H9 (cell line): ENCODE data around the gene SLC16A10. TPM values are rescaled to one million over a fixed set of nuclear protein-coding genes. Genes with fewer than 3 reads are reported as not detected.

ENCODE experiments used
- DNase-seq: peaks from one replicate; pipeline ENCODE4 v3.0.0-alpha.2; 2017
- H2AFZ ChIP-seq: one replicate; pipeline ENCODE4 v1.6.1; 2013; ENCODE audit warnings: mild to moderate bottlenecking, low read length, control low read depth, moderate library complexity
- H2AK5ac ChIP-seq: 2 replicates; pipeline ENCODE4 v1.6.1; 2013; ENCODE audit warnings: low read length, control low read depth, mixed read lengths; ENCODE audit not compliant: insufficient read length
- H2BK120ac ChIP-seq: one replicate; pipeline ENCODE4 v1.6.1; 2013; ENCODE audit warnings: low read depth, mild to moderate bottlenecking, low read length, control low read depth, inconsistent platforms; ENCODE audit not compliant: poor library complexity, severe bottlenecking
- H2BK12ac ChIP-seq: 2 replicates; pipeline ENCODE4 v1.6.1; 2013; ENCODE audit warnings: low read length, control low read depth, mixed read lengths, low read depth; ENCODE audit not compliant: insufficient read length
- H2BK15ac ChIP-seq: 2 replicates; pipeline ENCODE4 v1.6.1; 2013; ENCODE audit warnings: low read depth, low read length, control low read depth
- H2BK20ac ChIP-seq: one replicate; pipeline ENCODE4 v1.6.1; 2013; ENCODE audit warnings: low read depth, mild to moderate bottlenecking, low read length, control low read depth, inconsistent platforms; ENCODE audit not compliant: poor library complexity, severe bottlenecking
- H2BK5ac ChIP-seq: 2 replicates; pipeline ENCODE4 v1.6.1; 2013; ENCODE audit warnings: low read length, control low read depth, mixed read lengths; ENCODE audit not compliant: insufficient read length
- H3K14ac ChIP-seq: 2 replicates; pipeline ENCODE4 v1.6.1; 2013; ENCODE audit warnings: low read length, control low read depth; ENCODE audit not compliant: insufficient read depth
- H3K18ac ChIP-seq: 2 replicates; pipeline ENCODE4 v1.6.1; 2013; ENCODE audit warnings: low read depth, mild to moderate bottlenecking, mixed read lengths, low read length, control low read depth; ENCODE audit not compliant: insufficient read length
- H3K23ac ChIP-seq: 2 replicates; pipeline ENCODE4 v1.6.1; 2013; ENCODE audit warnings: low read length, control low read depth, mixed read lengths, low read depth; ENCODE audit not compliant: insufficient read length
- H3K23me2 ChIP-seq: 2 replicates; pipeline ENCODE4 v1.6.1; 2013; ENCODE audit warnings: low read depth, mild to moderate bottlenecking, mixed read lengths, low read length, control low read depth; ENCODE audit not compliant: insufficient read length, poor library complexity, severe bottlenecking
- H3K27ac ChIP-seq: 2 replicates; pipeline ENCODE4 v1.5.1; 2013; ENCODE audit warnings: low read length, control low read depth, mixed read lengths, low read depth; ENCODE audit not compliant: insufficient read length
- H3K27me3 ChIP-seq: 2 replicates; pipeline ENCODE4 v1.6.1; 2013; ENCODE audit warnings: low read length, control low read depth, inconsistent platforms; ENCODE audit not compliant: insufficient read depth
- H3K4ac ChIP-seq: 2 replicates; pipeline ENCODE4 v1.6.1; 2013; ENCODE audit warnings: low read depth, mild to moderate bottlenecking, control low read depth, inconsistent platforms, low read length, moderate library complexity
- H3K4me1 ChIP-seq: 2 replicates; pipeline ENCODE4 v1.6.1; 2013; ENCODE audit warnings: low read length, control low read depth, inconsistent platforms; ENCODE audit not compliant: insufficient read depth
- H3K4me2 ChIP-seq: 2 replicates; pipeline ENCODE4 v1.6.1; 2013; ENCODE audit warnings: low read length, control low read depth, mixed read lengths; ENCODE audit not compliant: insufficient read length, insufficient read depth
- H3K56ac ChIP-seq: 2 replicates; pipeline ENCODE4 v1.6.1; 2013; ENCODE audit warnings: low read depth, mild to moderate bottlenecking, mixed read lengths, low read length, control low read depth; ENCODE audit not compliant: insufficient read length
- H3K79me1 ChIP-seq: 2 replicates; pipeline ENCODE4 v1.6.1; 2013; ENCODE audit warnings: low read depth, mild to moderate bottlenecking, moderate library complexity, low read length, control low read depth, inconsistent platforms; ENCODE audit not compliant: insufficient read depth, poor library complexity, severe bottlenecking
- H3K79me2 ChIP-seq: 2 replicates; pipeline ENCODE4 v1.6.1; 2013; ENCODE audit warnings: low read length, control low read depth, inconsistent platforms; ENCODE audit not compliant: insufficient read depth
- H3K9ac ChIP-seq: 2 replicates; pipeline ENCODE4 v1.6.1; 2013; ENCODE audit warnings: low read length, control low read depth, mixed read lengths; ENCODE audit not compliant: insufficient read length; ENCODE audit errors: extremely low read depth
- H3K9me3 ChIP-seq: one replicate; pipeline ENCODE4 v1.6.1; 2013; ENCODE audit warnings: low read depth, low read length, inconsistent platforms; ENCODE audit not compliant: control insufficient read depth
- H3T11ph ChIP-seq: one replicate; pipeline ENCODE4 v1.6.1; 2013; ENCODE audit warnings: mild to moderate bottlenecking, low read length, control low read depth, inconsistent platforms
- H4K20me1 ChIP-seq: one replicate; pipeline ENCODE4 v1.6.1; 2013; ENCODE audit not compliant: control insufficient read depth, insufficient read length, insufficient read depth
- H4K5ac ChIP-seq: 2 replicates; pipeline ENCODE4 v1.6.1; 2013; ENCODE audit warnings: low read depth, mild to moderate bottlenecking, mixed read lengths, low read length, control low read depth; ENCODE audit not compliant: insufficient read length
- H4K8ac ChIP-seq: replicated peaks from 2 replicates; pipeline ENCODE4 v1.6.1; 2013; ENCODE audit warnings: low read length, control low read depth, mixed read lengths, low read depth; ENCODE audit not compliant: insufficient read length
- H4K91ac ChIP-seq: 2 replicates; pipeline ENCODE4 v1.6.1; 2013; ENCODE audit warnings: low read depth, mild to moderate bottlenecking, moderate library complexity, mixed read lengths, low read length, control low read depth; ENCODE audit not compliant: insufficient read length
- H3K27ac Mint-ChIP-seq, 3 experiments: 2 replicates in 2 of 3; 3 replicates in 1 of 3; pipeline ENCODE4 v1.8.0; 2020 to 2021; ENCODE audit warnings: mixed read lengths in 3 of 3, mild to moderate bottlenecking in 1 of 3, moderate library complexity in 1 of 3
- H3K27me3 Mint-ChIP-seq: 2 replicates; pipeline ENCODE4 v1.8.0; 2021; ENCODE audit warnings: low read depth, mild to moderate bottlenecking, moderate library complexity, mixed read lengths
- H3K36me3 Mint-ChIP-seq, 3 experiments: 2 replicates in 2 of 3; 3 replicates in 1 of 3; pipeline ENCODE4 v1.8.0; 2020 to 2021; ENCODE audit warnings: low read depth in 3 of 3, mixed read lengths in 3 of 3; ENCODE audit not compliant: insufficient read depth in 1 of 3
- H3K4me1 Mint-ChIP-seq, 2 experiments: 2 replicates each; pipeline ENCODE4 v1.8.0; 2020; ENCODE audit warnings: mixed read lengths in 2 of 2
- H3K4me3 Mint-ChIP-seq, 2 experiments: 2 replicates in 1 of 2; 3 replicates in 1 of 2; pipeline ENCODE4 v1.8.0; 2020 to 2021; ENCODE audit warnings: mild to moderate bottlenecking in 2 of 2, mixed read lengths in 2 of 2, moderate library complexity in 1 of 2
- H3K9me3 Mint-ChIP-seq, 2 experiments: 2 replicates in 1 of 2; 3 replicates in 1 of 2; pipeline ENCODE4 v1.8.0; 2020; ENCODE audit warnings: mild to moderate bottlenecking in 2 of 2, mixed read lengths in 2 of 2, moderate library complexity in 1 of 2
- CTCF ChIP-seq: fragments of 200-600 bp; sonication (generic); conservative IDR thresholded peaks from 3 replicates; pipeline ENCODE4 v1.8.0; 2021; ENCODE audit warnings: antibody characterized with exemption, mild to moderate bottlenecking
- total RNA-seq: library from RNA; stranded (reverse); gene quantifications from 2 replicates; pipeline ENCODE4 v1.2.1, GENCODE V29; 2021

Gene SLC16A10
- total RNA-seq, 1 experiment from 2014 or later: 11.4 TPM

GRCh38 chr6:111162504-111162903, 75.2 kb downstream of the SLC16A10 start:
- H4K8ac ChIP-seq: no peak overlapping the region
- H3K27ac ChIP-seq: no peak overlapping the region
- H2BK20ac ChIP-seq: no peak overlapping the region
- peaks cover 39 to 42% of the 10 kb centered on the region in 2 experiments for H3K9me3 Mint-ChIP-seq
- H3K9ac ChIP-seq: no peak overlapping the region
- DNase-seq: no peak
- no peaks in the 10 kb centered on the region for H4K20me1 ChIP-seq
- no peak overlapping the region for H3K4ac ChIP-seq
- no peak overlapping the region for H3K23ac ChIP-seq
- H2AK5ac ChIP-seq: no peak overlapping the region
- H3K18ac ChIP-seq: no peak overlapping the region
- H3K56ac ChIP-seq: no peak overlapping the region
- H4K5ac ChIP-seq: no peak overlapping the region
- H2BK12ac ChIP-seq: no peak overlapping the region
- H3K27me3 ChIP-seq: no peaks in the 10 kb centered on the region
- peaks cover 5 to 8% of the 10 kb centered on the region in 2 experiments for H3K4me1 Mint-ChIP-seq
- H3K4me1 ChIP-seq: no peaks in the 10 kb centered on the region
- no peak overlapping the region for H3T11ph ChIP-seq
- H3K9me3 ChIP-seq: peaks cover 6% of the 10 kb centered on the region
- no peak overlapping the region for H2AFZ ChIP-seq
- no peak overlapping the region for H3K4me3 Mint-ChIP-seq
- H3K79me1 ChIP-seq: no peaks in the 10 kb centered on the region
- H2BK5ac ChIP-seq: no peak overlapping the region
- no peak overlapping the region for H2BK120ac ChIP-seq
- H3K23me2 ChIP-seq: no peaks in the 10 kb centered on the region
- H4K91ac ChIP-seq: no peak overlapping the region
- H3K27ac Mint-ChIP-seq: no peak overlapping the region
- no peaks in the 10 kb centered on the region for H3K79me2 ChIP-seq
- H3K36me3 Mint-ChIP-seq: peaks cover 11 to 35% (median 27%) of the 10 kb centered on the region in 3 experiments
- no peak overlapping the region for H2BK15ac ChIP-seq
- no peak overlapping the region for H3K14ac ChIP-seq
- no peak for TF ChIP-seq CTCF
- H3K27me3 Mint-ChIP-seq: no peaks in the 10 kb centered on the region
- H3K4me2 ChIP-seq: no peak overlapping the region
